Measurements from ENCODE around the gene PFKFB3.

The PFKFB3 gene

GRCh38 chr10:6297951-6298381, 95.2 kb downstream of the PFKFB3 start:
- Mint-ChIP-seq H3K27ac (peak overlapping the region; percentile 66), H3K4me3 (no peak overlapping the region), H3K9me3 (peaks cover 24% of the 10 kb centered on the region), H3K36me3 (ENCODE audit: low read depth) (peaks cover 23% of the 10 kb centered on the region), H3K27me3 (ENCODE audit: low read depth, poor library complexity) (no peaks in the 10 kb centered on the region), H3K4me1 (peaks cover 59% of the 10 kb centered on the region)
- no peak for DNase-seq
- no peak for TF ChIP-seq CTCF (IDR thresholded peaks at IDR 0.05)

GRCh38 chr10:6298428-6298827, 95.7 kb downstream of the PFKFB3 start:
- peaks cover 20% of the 10 kb centered on the region for H3K9me3 Mint-ChIP-seq
- H3K27me3 Mint-ChIP-seq (ENCODE audit: low read depth, poor library complexity), result no peaks in the 10 kb centered on the region
- no peak overlapping the region for H3K4me3 Mint-ChIP-seq
- no peak for TF ChIP-seq CTCF (IDR thresholded peaks at IDR 0.05)
- peaks cover 54% of the 10 kb centered on the region for H3K4me1 Mint-ChIP-seq
- peaks cover 23% of the 10 kb centered on the region for H3K36me3 Mint-ChIP-seq (ENCODE audit: low read depth)
- no peak overlapping the region for H3K27ac Mint-ChIP-seq
- no peak for DNase-seq

- Mint-ChIP-seq H3K36me3 (ENCODE audit: low read depth) (peaks cover 16% of the 10 kb centered on the region), H3K27ac (no peak overlapping the region), H3K4me3 (no peak overlapping the region), H3K4me1 (peaks cover 54% of the 10 kb centered on the region), H3K9me3 (peaks cover 14% of the 10 kb centered on the region), H3K27me3 (ENCODE audit: low read depth, poor library complexity) (no peaks in the 10 kb centered on the region)
- DNase-seq, result no peak
- TF ChIP-seq CTCF (IDR thresholded peaks at IDR 0.05), result no peak
Measured at GRCh38 chr10:6299234-6299633, 96.5 kb downstream of the PFKFB3 start.

- Mint-ChIP-seq H3K27ac (no peak overlapping the region), H3K9me3 (peaks cover 9% of the 10 kb centered on the region), H3K27me3 (ENCODE audit: low read depth, poor library complexity) (no peaks in the 10 kb centered on the region), H3K4me3 (no peak overlapping the region), H3K4me1 (peaks cover 54% of the 10 kb centered on the region), H3K36me3 (ENCODE audit: low read depth) (peaks cover 11% of the 10 kb centered on the region)
- DNase-seq, result no peak
- TF ChIP-seq CTCF (IDR thresholded peaks at IDR 0.05), result no peak
Measured at GRCh38 chr10:6299743-6300105, 97.0 kb downstream of the PFKFB3 start.

GRCh38 chr10:6300106-6300783, 97.5 kb downstream of the PFKFB3 start:
- Mint-ChIP-seq H3K36me3 (ENCODE audit: low read depth) (peaks cover 8% of the 10 kb centered on the region), H3K4me3 (no peak overlapping the region), H3K27ac (peak overlapping the region; percentile 61), H3K4me1 (peaks cover 54% of the 10 kb centered on the region), H3K9me3 (peaks cover 6% of the 10 kb centered on the region), H3K27me3 (ENCODE audit: low read depth, poor library complexity) (no peaks in the 10 kb centered on the region)
- no peak for TF ChIP-seq CTCF (IDR thresholded peaks at IDR 0.05)
- DNase-seq, result no peak

- Mint-ChIP-seq H3K27ac (no peak overlapping the region), H3K4me1 (peaks cover 58% of the 10 kb centered on the region), H3K27me3 (ENCODE audit: low read depth, poor library complexity) (no peaks in the 10 kb centered on the region), H3K4me3 (no peak overlapping the region), H3K36me3 (ENCODE audit: low read depth) (peaks cover 8% of the 10 kb centered on the region), H3K9me3 (peaks cover under 1% of the 10 kb centered on the region)
- no peak for TF ChIP-seq CTCF (IDR thresholded peaks at IDR 0.05)
- no peak for DNase-seq
Measured at GRCh38 chr10:6300784-6301460, 98.2 kb downstream of the PFKFB3 start.
